PFSK-1 (cell line): ENCODE results near the gene RFX2.

Experiments used
- POLR2AphosphoS5 ChIP-seq: IDR thresholded peaks from 2 replicates; pipeline ENCODE4 v1.6.1; 2012; ENCODE audit warnings: low read depth, mild to moderate bottlenecking, control low read depth, low read length, moderate library complexity
- SIN3A ChIP-seq: IDR thresholded peaks from 2 replicates; pipeline ENCODE4 v1.6.1; 2012; ENCODE audit warnings: mild to moderate bottlenecking, low read length, moderate library complexity, borderline replicate concordance; ENCODE audit not compliant: insufficient read depth
- TAF1 ChIP-seq: IDR thresholded peaks from 2 replicates; pipeline ENCODE4 v1.6.1; 2012; ENCODE audit warnings: low read length, control low read depth, borderline replicate concordance; ENCODE audit not compliant: insufficient read depth

GRCh38 chr19:6076675-6077463, 33.4 kb downstream of the RFX2 start:
- no peak for TF ChIP-seq POLR2AphosphoS5
- TF ChIP-seq TAF1 = no peak
- TF ChIP-seq SIN3A = no peak
